Placental epithelial cell (primary cell): ENCODE results near the gene FANCF. TPM values are rescaled to one million over a fixed set of nuclear protein-coding genes. Genes with fewer than 3 reads are reported as not detected.

Experiments
- total RNA-seq: library from RNA; depleted of rRNA; stranded (reverse); fragments of >200 nt; gene quantifications from 2 replicates; pipeline ENCODE4 v1.2.3, GENCODE V29; 2012

FANCF gene
- total RNA-seq, result 15.3 and 18.5 TPM in 2 replicates

GRCh38 chr11:22625448-22626287 lies at the start of gene FANCF:
TSS of gene FANCF (minus strand) at chr11:22625823. CDS start at chr11:22625810, 13 bp downstream.

GRCh38 chr11:22666325-22666687 lies 40.7 kb upstream of the FANCF start, which contains the start of gene GAS2:
TSS of gene GAS2 (plus strand) at chr11:22666611. CDS start at chr11:22674870, 8,259 bp downstream.

Other genes starting within 250 kb of the FANCF start
- 1.5 and 2.4 TPM in 2 replicates for gene GAS2, start 40.8 kb upstream of the FANCF start, total RNA-seq
- under 0.01 and 0.11 TPM in 2 replicates for gene SVIP, start 204.0 kb upstream of the FANCF start, total RNA-seq
- gene CCDC179, start 234.7 kb upstream of the FANCF start, total RNA-seq, result not detected in 2 replicates